ENCODE data around the gene FREY1.

FREY1 gene

DNA sequence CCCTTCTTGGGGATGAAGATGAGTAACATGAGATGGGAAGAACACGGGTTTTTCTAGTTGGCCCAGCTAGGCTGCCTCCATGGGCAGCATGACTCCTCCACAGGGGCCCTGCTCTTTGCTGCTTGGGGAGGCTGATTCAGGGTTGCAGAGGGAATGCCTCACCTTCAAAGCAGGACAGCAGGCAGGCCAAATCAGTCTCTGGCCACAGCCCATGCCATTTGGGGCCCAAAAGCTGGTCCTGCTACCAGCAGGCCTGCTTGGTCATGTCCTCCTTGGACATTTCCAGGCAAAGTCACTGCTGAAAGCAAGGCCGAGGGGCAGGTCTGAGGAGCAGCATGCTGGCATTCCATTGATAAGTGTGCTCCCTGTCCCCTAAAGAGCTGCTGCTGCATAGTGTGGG is 35.4 kb downstream of the FREY1 start:
- Histone ChIP-seq H3K27ac (ENCODE audit: low read depth, low read length) (no peak overlapping the region), H3F3A (ENCODE audit: control insufficient read depth, insufficient read depth) (no peaks in the 10 kb centered on the region)
- no peak for TF ChIP-seq EZH2phosphoT487 (IDR thresholded peaks at IDR 0.05; ENCODE audit: borderline replicate concordance, low read length)
- TF ChIP-seq, protein P1, sequence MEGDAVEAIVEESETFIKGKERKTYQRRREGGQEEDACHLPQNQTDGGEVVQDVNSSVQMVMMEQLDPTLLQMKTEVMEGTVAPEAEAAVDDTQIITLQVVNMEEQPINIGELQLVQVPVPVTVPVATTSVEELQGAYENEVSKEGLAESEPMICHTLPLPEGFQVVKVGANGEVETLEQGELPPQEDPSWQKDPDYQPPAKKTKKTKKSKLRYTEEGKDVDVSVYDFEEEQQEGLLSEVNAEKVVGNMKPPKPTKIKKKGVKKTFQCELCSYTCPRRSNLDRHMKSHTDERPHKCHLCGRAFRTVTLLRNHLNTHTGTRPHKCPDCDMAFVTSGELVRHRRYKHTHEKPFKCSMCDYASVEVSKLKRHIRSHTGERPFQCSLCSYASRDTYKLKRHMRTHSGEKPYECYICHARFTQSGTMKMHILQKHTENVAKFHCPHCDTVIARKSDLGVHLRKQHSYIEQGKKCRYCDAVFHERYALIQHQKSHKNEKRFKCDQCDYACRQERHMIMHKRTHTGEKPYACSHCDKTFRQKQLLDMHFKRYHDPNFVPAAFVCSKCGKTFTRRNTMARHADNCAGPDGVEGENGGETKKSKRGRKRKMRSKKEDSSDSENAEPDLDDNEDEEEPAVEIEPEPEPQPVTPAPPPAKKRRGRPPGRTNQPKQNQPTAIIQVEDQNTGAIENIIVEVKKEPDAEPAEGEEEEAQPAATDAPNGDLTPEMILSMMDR (IDR thresholded peaks at IDR 0.05; ENCODE audit: low read depth, low read length, poor library complexity, severe bottlenecking) = no peak

DNA sequence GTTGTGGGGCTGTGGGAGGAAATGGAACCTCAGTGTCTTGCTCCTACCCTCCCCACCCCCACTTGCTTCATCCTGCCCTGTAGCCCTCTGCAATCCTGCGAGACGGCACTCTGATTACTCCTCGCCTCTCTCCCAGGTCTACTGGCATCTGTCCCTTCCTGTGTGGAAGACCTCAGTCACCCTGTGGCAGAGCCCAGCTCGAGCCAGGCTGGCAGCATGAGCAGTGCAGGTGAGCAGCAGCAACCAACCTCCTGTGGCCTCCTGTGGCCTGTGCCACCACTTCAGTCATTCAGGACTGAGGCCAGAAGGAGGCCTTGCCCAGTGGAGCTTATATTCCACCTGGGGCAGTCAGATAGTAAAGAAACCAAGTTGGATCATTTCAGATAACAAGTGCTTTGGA is 36.4 kb downstream of the FREY1 start:
- Histone ChIP-seq H3K27me3 (ENCODE audit: control insufficient read depth, low read length) (no peaks in the 10 kb centered on the region), H3K4me3 (ENCODE audit: low read length) (no peak overlapping the region), H3K36me3 (ENCODE audit: control insufficient read depth, low read length) (peaks cover 36% of the 10 kb centered on the region), H3K4me1 (ENCODE audit: control insufficient read depth, low read length) (no peaks in the 10 kb centered on the region), H3K79me2 (ENCODE audit: control insufficient read depth, low read length) (no peaks in the 10 kb centered on the region), H3K9me2 (replicated peaks; ENCODE audit: control insufficient read depth, low read length) (no peaks in the 10 kb centered on the region), H3K9me3 (ENCODE audit: control insufficient read depth, insufficient read depth, low read length) (no peaks in the 10 kb centered on the region), H3K27ac (ENCODE audit: low read depth, low read length) (no peak overlapping the region), H3K4me2 (ENCODE audit: low read length) (no peak overlapping the region), H4K20me1 (ENCODE audit: control insufficient read depth, insufficient read depth, low read depth, low read length) (no peaks in the 10 kb centered on the region), H3F3A (ENCODE audit: control insufficient read depth, insufficient read depth) (no peaks in the 10 kb centered on the region)
- TF ChIP-seq EZH2phosphoT487 (IDR thresholded peaks at IDR 0.05; ENCODE audit: borderline replicate concordance, low read length) = no peak
- TF ChIP-seq, protein P1 (IDR thresholded peaks at IDR 0.05; ENCODE audit: low read depth, low read length, poor library complexity, severe bottlenecking) = no peak

More for the DNA sequence above, 35.4 kb downstream of the FREY1 start:
- H3K9me3 ChIP-seq (ENCODE audit: control insufficient read depth, insufficient read depth, low read length) = no peaks in the 10 kb centered on the region
- H3K79me2 ChIP-seq (ENCODE audit: control insufficient read depth, low read length) = no peaks in the 10 kb centered on the region
- peaks cover 36% of the 10 kb centered on the region for H3K36me3 ChIP-seq (ENCODE audit: control insufficient read depth, low read length)
- H3K9me2 ChIP-seq (replicated peaks; ENCODE audit: control insufficient read depth, low read length) = no peaks in the 10 kb centered on the region
- no peak overlapping the region for H3K4me2 ChIP-seq (ENCODE audit: low read length)
- H3K4me1 ChIP-seq (ENCODE audit: control insufficient read depth, low read length) = no peaks in the 10 kb centered on the region
- no peaks in the 10 kb centered on the region for H4K20me1 ChIP-seq (ENCODE audit: control insufficient read depth, insufficient read depth, low read depth, low read length)
- no peak overlapping the region for H3K4me3 ChIP-seq (ENCODE audit: low read length)
- H3K27me3 ChIP-seq (ENCODE audit: control insufficient read depth, low read length) = no peaks in the 10 kb centered on the region

DNA sequence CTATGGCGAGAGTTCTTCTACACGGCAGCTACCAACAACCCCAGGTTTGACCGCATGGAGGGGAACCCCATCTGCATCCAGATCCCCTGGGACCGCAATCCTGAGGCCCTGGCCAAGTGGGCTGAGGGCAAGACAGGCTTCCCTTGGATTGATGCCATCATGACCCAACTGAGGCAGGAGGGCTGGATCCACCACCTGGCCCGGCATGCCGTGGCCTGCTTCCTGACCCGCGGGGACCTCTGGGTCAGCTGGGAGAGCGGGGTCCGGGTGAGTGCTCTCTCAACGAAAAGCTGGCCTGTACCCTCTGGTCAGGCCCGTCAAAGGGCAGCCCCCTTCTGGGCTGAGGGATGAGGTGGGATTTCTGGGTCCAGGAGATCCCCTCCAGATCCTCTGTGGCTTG is 37.5 kb downstream of the FREY1 start:
- Histone ChIP-seq H3K27ac (ENCODE audit: low read depth, low read length) (no peak overlapping the region), H3K4me3 (ENCODE audit: low read length) (no peak overlapping the region), H4K20me1 (ENCODE audit: control insufficient read depth, insufficient read depth, low read depth, low read length) (no peaks in the 10 kb centered on the region), H3K36me3 (ENCODE audit: control insufficient read depth, low read length) (peaks cover 36% of the 10 kb centered on the region), H3K4me2 (ENCODE audit: low read length) (no peak overlapping the region), H3K27me3 (ENCODE audit: control insufficient read depth, low read length) (no peaks in the 10 kb centered on the region), H3K9me3 (ENCODE audit: control insufficient read depth, insufficient read depth, low read length) (no peaks in the 10 kb centered on the region), H3K9me2 (replicated peaks; ENCODE audit: control insufficient read depth, low read length) (no peaks in the 10 kb centered on the region), H3K79me2 (ENCODE audit: control insufficient read depth, low read length) (no peaks in the 10 kb centered on the region), H3F3A (ENCODE audit: control insufficient read depth, insufficient read depth) (no peaks in the 10 kb centered on the region), H3K4me1 (ENCODE audit: control insufficient read depth, low read length) (no peaks in the 10 kb centered on the region)
- TF ChIP-seq, protein P1 (IDR thresholded peaks at IDR 0.05; ENCODE audit: low read depth, low read length, poor library complexity, severe bottlenecking) = no peak

DNA sequence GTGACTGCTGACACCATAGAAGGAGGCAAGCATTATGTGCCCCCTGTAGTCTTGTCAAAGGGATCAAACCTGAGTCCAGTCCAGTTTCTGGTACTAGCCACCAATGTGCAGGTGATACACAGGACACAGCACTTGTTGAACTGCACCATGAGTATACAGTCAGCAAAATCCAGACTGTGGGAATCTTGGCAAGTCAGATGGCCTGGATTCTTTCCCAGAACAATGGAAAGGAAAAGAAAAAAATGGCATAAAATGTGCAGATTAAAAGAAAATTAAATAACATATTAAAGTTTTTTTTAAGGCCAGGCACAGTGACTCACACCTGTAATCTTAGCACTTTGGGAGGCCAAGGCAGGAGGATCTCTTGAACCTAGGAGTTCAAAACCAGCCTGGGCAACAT is 43.0 kb downstream of the FREY1 start:
- H3K4me1 ChIP-seq (ENCODE audit: control insufficient read depth, low read length) = no peaks in the 10 kb centered on the region
- peaks cover 48% of the 10 kb centered on the region for H3K36me3 ChIP-seq (ENCODE audit: control insufficient read depth, low read length)
- H3K4me2 ChIP-seq (ENCODE audit: low read length) = no peak overlapping the region
- no peaks in the 10 kb centered on the region for H3K9me3 ChIP-seq (ENCODE audit: control insufficient read depth, insufficient read depth, low read length)
- H3K9me2 ChIP-seq (replicated peaks; ENCODE audit: control insufficient read depth, low read length) = no peaks in the 10 kb centered on the region
- no peak overlapping the region for H3K4me3 ChIP-seq (ENCODE audit: low read length)
- no peaks in the 10 kb centered on the region for H3F3A ChIP-seq (ENCODE audit: control insufficient read depth, insufficient read depth)
- no peak overlapping the region for H3K27ac ChIP-seq (ENCODE audit: low read depth, low read length)
- H3K27me3 ChIP-seq (ENCODE audit: control insufficient read depth, low read length) = no peaks in the 10 kb centered on the region
- no peak for TF ChIP-seq EZH2phosphoT487 (IDR thresholded peaks at IDR 0.05; ENCODE audit: borderline replicate concordance, low read length)
- TF ChIP-seq, protein P1 (IDR thresholded peaks at IDR 0.05; ENCODE audit: low read depth, low read length, poor library complexity, severe bottlenecking) = no peak
- no peaks in the 10 kb centered on the region for H4K20me1 ChIP-seq (ENCODE audit: control insufficient read depth, insufficient read depth, low read depth, low read length)
- H3K79me2 ChIP-seq (ENCODE audit: control insufficient read depth, low read length) = no peaks in the 10 kb centered on the region

Data from DOHH2 (cell line).